ENCODE data around the gene UCN2. TPM values are rescaled to one million over a fixed set of nuclear protein-coding genes. Genes with fewer than 3 reads are reported as not detected.

The UCN2 gene
- total RNA-seq, 1 experiment from 2014 or later: 0.68 TPM

GRCh38 chr3:48591886-48592518 lies 28.4 kb upstream of the UCN2 start:
- no peak for DNase-seq
- no peak overlapping the region for H2BK12ac ChIP-seq (ENCODE audit: insufficient read length, low read depth, low read length)

More at GRCh38 chr3:48591886-48592518, 28.4 kb upstream of the UCN2 start:
- H3K4ac ChIP-seq (ENCODE audit: low read depth, low read length): no peak overlapping the region
- no peak overlapping the region; the same call in 1 of the 2 replicates for H3K14ac ChIP-seq (ENCODE audit: insufficient read depth, low read length)
- no peak overlapping the region for H3K4me3 Mint-ChIP-seq
- no CpG with 5 or more reads among the region's 22 CpGs for WGBS (ENCODE audit: extremely low coverage, insufficient read length, low lambda C conversion rate)
- H3K9me3 ChIP-seq (ENCODE audit: control insufficient read depth, low read depth, low read length): no peaks in the 10 kb centered on the region
- no peak overlapping the region for H3K4me2 ChIP-seq (ENCODE audit: insufficient read depth, insufficient read length, low read length)
- no peak overlapping the region for H3T11ph ChIP-seq (ENCODE audit: low read length)
- H2BK15ac ChIP-seq (ENCODE audit: low read depth, low read length): no peak overlapping the region
- H2AFZ ChIP-seq (ENCODE audit: low read length): no peak overlapping the region
- no peak overlapping the region for H3K27ac ChIP-seq (ENCODE audit: insufficient read length, low read depth, low read length)
- H3K79me2 ChIP-seq (ENCODE audit: insufficient read depth, low read length): no peaks in the 10 kb centered on the region
- H3K27me3 Mint-ChIP-seq (ENCODE audit: low read depth): peaks cover 4% of the 10 kb centered on the region; the same call in 1 of the 2 replicates
- no peak overlapping the region for H2AK5ac ChIP-seq (ENCODE audit: insufficient read length, low read length)
- no peak overlapping the region for H3K18ac ChIP-seq (ENCODE audit: insufficient read length, low read depth, low read length)
- peaks cover 0 to 7% (median 0%) of the 10 kb centered on the region in 3 experiments; a peak in 4 of 7 replicates for H3K36me3 Mint-ChIP-seq (ENCODE audit: insufficient read depth in 1 of 3, low read depth in 3 of 3)
- TF ChIP-seq, protein P1, sequence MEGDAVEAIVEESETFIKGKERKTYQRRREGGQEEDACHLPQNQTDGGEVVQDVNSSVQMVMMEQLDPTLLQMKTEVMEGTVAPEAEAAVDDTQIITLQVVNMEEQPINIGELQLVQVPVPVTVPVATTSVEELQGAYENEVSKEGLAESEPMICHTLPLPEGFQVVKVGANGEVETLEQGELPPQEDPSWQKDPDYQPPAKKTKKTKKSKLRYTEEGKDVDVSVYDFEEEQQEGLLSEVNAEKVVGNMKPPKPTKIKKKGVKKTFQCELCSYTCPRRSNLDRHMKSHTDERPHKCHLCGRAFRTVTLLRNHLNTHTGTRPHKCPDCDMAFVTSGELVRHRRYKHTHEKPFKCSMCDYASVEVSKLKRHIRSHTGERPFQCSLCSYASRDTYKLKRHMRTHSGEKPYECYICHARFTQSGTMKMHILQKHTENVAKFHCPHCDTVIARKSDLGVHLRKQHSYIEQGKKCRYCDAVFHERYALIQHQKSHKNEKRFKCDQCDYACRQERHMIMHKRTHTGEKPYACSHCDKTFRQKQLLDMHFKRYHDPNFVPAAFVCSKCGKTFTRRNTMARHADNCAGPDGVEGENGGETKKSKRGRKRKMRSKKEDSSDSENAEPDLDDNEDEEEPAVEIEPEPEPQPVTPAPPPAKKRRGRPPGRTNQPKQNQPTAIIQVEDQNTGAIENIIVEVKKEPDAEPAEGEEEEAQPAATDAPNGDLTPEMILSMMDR (conservative IDR thresholded peaks at IDR 0.05): no peak
- H3K4me1 Mint-ChIP-seq: peaks cover 22 to 23% of the 10 kb centered on the region in 2 experiments
- no peak overlapping the region for H3K56ac ChIP-seq (ENCODE audit: insufficient read length, low read depth, low read length)
- no peaks in the 10 kb centered on the region for H4K20me1 ChIP-seq (ENCODE audit: control insufficient read depth, insufficient read depth, insufficient read length)
- no peak overlapping the region for H4K91ac ChIP-seq (ENCODE audit: insufficient read length, low read depth, low read length)
- H3K79me1 ChIP-seq (ENCODE audit: insufficient read depth, low read depth, low read length, poor library complexity, severe bottlenecking): no peaks in the 10 kb centered on the region
- H3K4me1 ChIP-seq (ENCODE audit: insufficient read depth, low read length): no peaks in the 10 kb centered on the region
- H3K27me3 ChIP-seq (ENCODE audit: insufficient read depth, low read length): no peaks in the 10 kb centered on the region
- no peak overlapping the region for H3K27ac Mint-ChIP-seq
- no peak overlapping the region for H2BK20ac ChIP-seq (ENCODE audit: low read depth, low read length, poor library complexity, severe bottlenecking)
- H2BK120ac ChIP-seq (ENCODE audit: low read depth, low read length, poor library complexity, severe bottlenecking): no peak overlapping the region
- H2BK5ac ChIP-seq (ENCODE audit: insufficient read length, low read length): no peak overlapping the region
- no peak overlapping the region for H4K8ac ChIP-seq (replicated peaks; ENCODE audit: insufficient read length, low read depth, low read length)
- H3K9ac ChIP-seq (ENCODE audit: extremely low read depth, insufficient read length, low read length): no peak overlapping the region
- H3K23me2 ChIP-seq (ENCODE audit: insufficient read length, low read depth, low read length, poor library complexity, severe bottlenecking): no peaks in the 10 kb centered on the region
- no peak overlapping the region for H3K23ac ChIP-seq (ENCODE audit: insufficient read length, low read depth, low read length)
- H3K9me3 Mint-ChIP-seq: no peaks in the 10 kb centered on the region
- H4K5ac ChIP-seq (ENCODE audit: insufficient read length, low read depth, low read length): no peak overlapping the region
